ENCODE measurements around the gene ISM2.
A peak's percentile ranks its signal among the peaks of the same experiment; 100 is the strongest.
"Not testable (repeated sequence)": the region's sequence is repeated elsewhere in the genome, so short reads cannot be mapped to it uniquely, and the experiment has no call there.

Gene ISM2

DNA sequence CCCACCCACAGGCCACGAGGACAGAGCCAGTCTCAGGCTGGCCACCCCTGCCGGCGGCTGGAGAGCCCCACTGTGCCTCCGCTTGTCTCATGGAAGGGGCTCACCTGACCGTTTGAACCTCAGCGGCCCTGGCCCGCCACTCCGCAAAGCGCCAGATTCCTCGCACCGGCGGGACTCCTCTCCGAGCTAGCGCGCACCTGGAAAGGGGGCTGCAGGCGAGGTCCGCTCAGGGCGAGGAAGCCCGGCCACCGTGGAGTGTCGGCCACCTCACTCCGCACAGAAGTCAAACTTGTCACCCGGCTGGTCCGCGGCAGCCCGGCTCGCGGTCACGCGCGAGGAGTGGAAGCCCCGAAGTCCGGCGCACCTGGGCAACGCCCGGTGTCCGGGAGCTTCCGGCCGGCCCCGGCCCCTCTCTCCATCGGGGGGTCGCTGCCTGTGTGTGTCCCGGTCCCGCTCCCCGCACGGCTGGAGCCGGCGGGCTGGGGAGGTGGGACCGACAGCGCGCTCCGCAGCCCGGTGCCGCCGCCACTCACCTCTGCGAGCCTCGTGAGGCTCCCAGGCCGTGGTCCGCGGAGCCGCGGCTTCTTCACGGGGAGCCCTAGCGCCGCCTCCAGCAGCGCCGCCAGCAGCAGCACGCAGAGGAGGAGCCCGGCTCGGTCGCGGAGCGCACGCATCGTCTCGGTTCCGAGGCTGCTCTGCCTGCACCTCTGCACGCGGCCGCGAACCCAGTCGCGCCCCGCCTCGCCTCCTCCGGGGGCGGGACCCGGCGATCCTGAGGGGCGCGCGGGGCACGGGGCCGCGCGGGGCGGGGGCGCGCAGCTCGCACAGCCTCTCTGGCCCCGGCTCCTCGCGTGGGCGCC is at the start of gene ISM2:
Gene ISM2 (minus strand): TSS at position 697 of the 860 bp plus-strand sequence. CDS start 23 bp downstream, at position 674.
- Histone ChIP-seq H3K27me3 (ENCODE audit: control insufficient read depth, insufficient read depth, low read length) (peaks cover 44% of the 10 kb centered on the region), H3K9me3 (ENCODE audit: control insufficient read depth, insufficient read depth, low read length) (no peaks in the 10 kb centered on the region), H3K4me3 (ENCODE audit: low read depth, low read length) (peak within 1 kb of the TSS; percentile 71), H3K27ac (ENCODE audit: low read depth, low read length) (no peak within 1 kb of the TSS), H3K9ac (ENCODE audit: low read depth, low read length) (no peak within 1 kb of the TSS), H3K4me1 (ENCODE audit: control insufficient read depth, insufficient read depth, low read length) (no peaks in the 10 kb centered on the region), H3K36me3 (ENCODE audit: control insufficient read depth, insufficient read depth, low read length) (no peaks in the 10 kb centered on the region)

DNA sequence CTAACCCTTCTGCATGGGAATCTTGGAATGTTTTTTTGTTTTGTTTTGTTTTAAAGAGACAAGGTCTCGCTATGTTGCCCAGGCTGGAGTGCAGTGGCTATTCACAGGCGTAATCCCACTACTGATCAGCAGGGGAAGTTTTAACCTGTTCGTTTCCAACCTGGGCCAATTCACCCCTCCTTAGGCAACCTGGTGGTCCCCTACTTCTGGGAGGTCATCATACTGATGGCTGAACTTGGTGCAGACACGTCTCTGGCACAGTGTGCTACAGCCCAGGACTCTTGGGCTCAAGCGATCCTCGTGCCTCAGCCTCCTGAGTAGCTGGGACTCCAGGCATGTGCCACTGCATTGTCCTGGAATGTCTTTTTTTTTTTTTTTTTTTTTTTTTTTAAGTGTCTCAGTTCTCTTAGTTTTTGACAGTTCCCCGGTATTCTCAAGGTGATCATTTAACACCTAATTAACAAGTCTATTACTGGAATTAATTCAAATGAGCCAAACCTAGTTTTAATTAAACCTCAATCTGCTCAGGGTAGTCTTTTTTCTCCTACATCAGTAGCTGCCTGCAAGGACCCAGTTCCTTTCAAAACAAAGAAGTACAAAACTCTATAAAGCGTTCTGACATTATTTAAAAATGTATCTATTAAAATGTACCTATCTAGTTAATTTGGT is 49.0 kb upstream of the ISM2 start:
- Histone ChIP-seq H3K9me3 (ENCODE audit: control insufficient read depth, insufficient read depth, low read length) (no peaks in the 10 kb centered on the region), H3K27ac (ENCODE audit: low read depth, low read length) (no peak overlapping the region), H3K4me3 (ENCODE audit: low read depth, low read length) (no peak overlapping the region), H3K4me1 (ENCODE audit: control insufficient read depth, insufficient read depth, low read length) (no peaks in the 10 kb centered on the region), H3K9ac (ENCODE audit: low read depth, low read length) (no peak overlapping the region), H3K27me3 (ENCODE audit: control insufficient read depth, insufficient read depth, low read length) (no peaks in the 10 kb centered on the region), H3K36me3 (ENCODE audit: control insufficient read depth, insufficient read depth, low read length) (peaks cover 58% of the 10 kb centered on the region)

DNA sequence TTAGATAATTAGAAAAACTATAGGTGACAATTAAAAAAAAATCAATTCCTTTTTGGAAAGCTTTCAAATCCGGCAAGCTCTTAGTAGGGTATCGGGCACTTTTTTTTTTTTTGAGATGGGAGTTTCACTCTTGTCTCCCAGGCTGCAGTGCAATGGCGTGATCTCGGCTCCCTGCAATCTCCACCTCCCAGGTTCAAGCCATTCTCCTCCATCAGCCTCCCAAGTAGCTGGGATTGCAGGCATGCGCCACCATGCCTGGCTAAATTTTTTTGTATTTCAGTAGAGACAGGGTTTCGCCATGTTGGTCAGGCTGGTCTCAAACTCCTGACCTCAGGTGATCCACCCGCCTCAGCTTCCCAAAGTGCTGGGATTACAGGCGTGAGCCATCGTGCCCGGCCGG is 46.6 kb upstream of the ISM2 start:
- not testable (repeated sequence) for H3K4me3 ChIP-seq (ENCODE audit: low read depth, low read length); H3K9me3 ChIP-seq (ENCODE audit: control insufficient read depth, insufficient read depth, low read length); H3K27me3 ChIP-seq (ENCODE audit: control insufficient read depth, insufficient read depth, low read length); H3K27ac ChIP-seq (ENCODE audit: low read depth, low read length); H3K9ac ChIP-seq (ENCODE audit: low read depth, low read length); H3K4me1 ChIP-seq (ENCODE audit: control insufficient read depth, insufficient read depth, low read length)
- H3K36me3 ChIP-seq (ENCODE audit: control insufficient read depth, insufficient read depth, low read length) = peaks cover 48% of the 10 kb centered on the region

DNA sequence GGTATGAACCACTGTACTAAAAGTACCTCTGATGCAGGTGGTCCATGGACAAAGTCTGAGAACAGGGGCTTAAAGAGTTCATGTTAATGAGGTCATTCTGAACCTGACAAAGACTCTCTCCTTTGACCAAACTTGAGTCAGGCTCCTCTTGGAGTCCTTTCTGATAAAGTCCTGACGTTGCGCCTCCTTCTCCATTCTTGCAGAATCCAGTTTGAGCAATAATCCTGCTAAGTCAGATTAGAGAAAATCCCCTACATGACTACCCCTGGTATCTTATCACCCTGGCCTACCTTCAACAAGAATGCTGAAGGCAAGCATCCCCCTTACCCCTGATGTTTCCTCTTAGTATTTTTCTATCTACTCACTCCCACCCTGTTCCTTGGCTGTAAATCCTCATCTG is 46.0 kb upstream of the ISM2 start:
- H3K36me3 ChIP-seq (ENCODE audit: control insufficient read depth, insufficient read depth, low read length) = peaks cover 42% of the 10 kb centered on the region
- no peak overlapping the region for H3K4me3 ChIP-seq (ENCODE audit: low read depth, low read length)
- H3K9ac ChIP-seq (ENCODE audit: low read depth, low read length) = no peak overlapping the region
- no peaks in the 10 kb centered on the region for H3K9me3 ChIP-seq (ENCODE audit: control insufficient read depth, insufficient read depth, low read length)
- peak overlapping the region; percentile 37 for H3K27ac ChIP-seq (ENCODE audit: low read depth, low read length)
- no peaks in the 10 kb centered on the region for H3K4me1 ChIP-seq (ENCODE audit: control insufficient read depth, insufficient read depth, low read length)
- no peaks in the 10 kb centered on the region for H3K27me3 ChIP-seq (ENCODE audit: control insufficient read depth, insufficient read depth, low read length)

DNA sequence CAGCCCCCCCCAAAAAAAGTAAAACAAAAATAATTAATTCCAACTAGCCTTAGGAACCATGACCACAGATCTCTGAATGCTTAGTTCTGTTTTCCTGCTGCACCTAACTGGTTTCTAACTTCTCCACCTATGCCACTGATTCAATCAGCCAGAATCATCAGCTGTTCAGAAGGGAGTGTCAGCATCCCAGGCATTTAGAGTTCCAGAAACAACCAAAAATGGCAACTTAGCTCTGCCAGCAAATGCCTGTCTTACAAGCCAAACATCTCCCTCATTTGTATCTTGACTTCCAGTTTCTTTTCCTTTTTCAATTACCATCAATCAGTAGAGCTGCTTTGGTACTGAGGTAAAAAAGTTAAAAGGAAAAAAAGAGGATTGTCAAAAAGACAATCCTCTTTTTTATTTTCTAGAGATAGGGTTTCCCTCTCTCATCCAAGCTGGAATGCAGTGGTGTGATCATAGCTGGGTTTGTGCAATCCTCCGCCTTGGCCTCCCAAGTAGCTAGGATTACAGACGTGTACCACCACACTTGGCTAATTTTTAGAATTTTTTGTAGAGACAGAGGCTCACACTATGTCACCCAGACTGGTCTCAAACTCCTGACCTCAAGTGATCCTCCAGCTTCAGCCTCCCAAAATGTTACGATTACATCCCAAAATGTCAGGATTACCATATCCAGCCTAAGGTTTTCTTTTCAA is 45.2 kb upstream of the ISM2 start:
- Histone ChIP-seq H3K27ac (ENCODE audit: low read depth, low read length) (peak overlapping the region; percentile 37), H3K27me3 (ENCODE audit: control insufficient read depth, insufficient read depth, low read length) (no peaks in the 10 kb centered on the region), H3K9ac (ENCODE audit: low read depth, low read length) (no peak overlapping the region), H3K4me3 (ENCODE audit: low read depth, low read length) (no peak overlapping the region), H3K36me3 (ENCODE audit: control insufficient read depth, insufficient read depth, low read length) (peaks cover 34% of the 10 kb centered on the region), H3K4me1 (ENCODE audit: control insufficient read depth, insufficient read depth, low read length) (no peaks in the 10 kb centered on the region), H3K9me3 (ENCODE audit: control insufficient read depth, insufficient read depth, low read length) (no peaks in the 10 kb centered on the region)

DNA sequence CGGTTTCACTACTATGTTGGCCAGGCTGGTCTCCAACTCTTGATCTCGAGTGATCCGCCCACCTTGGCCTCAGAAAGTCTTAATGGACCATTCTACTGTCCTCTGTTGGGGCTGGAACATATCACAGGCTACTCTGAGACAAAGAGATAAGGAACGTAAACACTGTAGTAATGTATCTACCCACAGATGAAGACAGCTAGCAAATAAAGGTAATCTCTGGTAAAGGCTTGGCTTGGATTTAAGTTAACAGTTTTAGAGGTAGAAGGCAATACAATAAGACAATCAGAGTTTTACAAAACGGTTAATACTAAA is 44.6 kb upstream of the ISM2 start:
- H3K9me3 ChIP-seq (ENCODE audit: control insufficient read depth, insufficient read depth, low read length) = no peaks in the 10 kb centered on the region
- no peaks in the 10 kb centered on the region for H3K27me3 ChIP-seq (ENCODE audit: control insufficient read depth, insufficient read depth, low read length)
- peaks cover 29% of the 10 kb centered on the region for H3K36me3 ChIP-seq (ENCODE audit: control insufficient read depth, insufficient read depth, low read length)
- no peak overlapping the region for H3K9ac ChIP-seq (ENCODE audit: low read depth, low read length)
- H3K4me3 ChIP-seq (ENCODE audit: low read depth, low read length) = no peak overlapping the region
- no peak overlapping the region for H3K27ac ChIP-seq (ENCODE audit: low read depth, low read length)
- H3K4me1 ChIP-seq (ENCODE audit: control insufficient read depth, insufficient read depth, low read length) = no peaks in the 10 kb centered on the region

DNA sequence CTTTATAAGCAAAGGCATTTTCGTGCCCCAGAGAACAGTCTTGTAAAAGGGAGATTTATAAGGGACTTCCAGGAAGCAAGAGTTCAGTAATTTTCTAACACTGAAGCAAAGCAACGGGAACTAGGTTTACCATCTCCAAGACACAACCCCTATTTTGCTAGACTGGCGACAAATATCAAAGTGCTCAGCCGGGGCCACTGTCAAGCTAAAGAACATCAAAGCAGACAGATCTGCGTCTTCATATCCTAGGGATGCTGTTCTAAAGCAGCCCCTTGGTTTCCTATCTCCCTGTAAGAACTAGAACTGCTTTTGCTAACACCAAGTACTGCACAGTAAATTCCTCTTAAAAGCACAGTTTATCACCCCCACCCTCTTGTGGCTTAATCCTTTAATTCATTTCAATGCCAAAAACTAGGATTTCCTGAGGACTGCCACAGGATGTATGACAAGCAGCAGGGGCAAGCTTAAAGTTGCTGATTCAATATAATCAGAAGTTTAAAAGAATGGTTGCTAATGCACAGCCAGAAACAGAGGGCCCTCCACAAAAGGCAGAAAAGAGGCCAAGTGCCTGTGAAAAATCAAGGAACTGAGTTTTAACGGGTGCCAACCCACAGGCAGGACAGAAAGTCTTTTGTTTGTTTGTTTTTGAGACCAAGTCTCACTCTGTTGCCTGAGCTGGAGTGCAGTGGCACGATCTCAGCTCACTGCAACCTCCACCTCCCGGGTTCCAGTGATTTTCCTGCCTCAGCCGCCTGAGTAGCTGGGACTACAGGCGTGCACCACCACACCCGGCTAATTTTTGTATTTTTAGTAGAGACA is 44.0 kb upstream of the ISM2 start:
- Histone ChIP-seq H3K36me3 (ENCODE audit: control insufficient read depth, insufficient read depth, low read length) (peaks cover 25% of the 10 kb centered on the region), H3K27me3 (ENCODE audit: control insufficient read depth, insufficient read depth, low read length) (no peaks in the 10 kb centered on the region), H3K4me1 (ENCODE audit: control insufficient read depth, insufficient read depth, low read length) (no peaks in the 10 kb centered on the region), H3K27ac (ENCODE audit: low read depth, low read length) (no peak overlapping the region), H3K4me3 (ENCODE audit: low read depth, low read length) (no peak overlapping the region), H3K9me3 (ENCODE audit: control insufficient read depth, insufficient read depth, low read length) (no peaks in the 10 kb centered on the region), H3K9ac (ENCODE audit: low read depth, low read length) (no peak overlapping the region)

DNA sequence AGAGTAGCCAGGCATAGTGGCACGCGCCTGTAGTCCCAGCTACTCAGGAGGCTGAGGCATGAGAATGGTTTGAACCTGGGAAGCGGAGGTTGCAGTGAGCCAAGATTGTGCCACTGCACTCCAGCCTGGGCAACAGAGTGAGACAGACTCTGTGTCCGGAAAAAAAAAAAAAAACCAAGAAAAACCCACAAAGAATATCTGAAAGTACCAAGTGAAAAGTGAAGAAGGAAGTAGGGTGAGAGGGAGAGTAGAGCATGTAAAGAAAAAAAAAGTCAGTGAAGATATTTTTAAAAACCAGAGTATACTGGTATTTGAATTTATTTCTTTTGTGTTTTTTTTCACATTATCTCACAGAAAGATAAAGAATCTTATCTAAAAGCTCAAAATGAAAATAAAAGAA is 43.3 kb upstream of the ISM2 start:
- no peak overlapping the region for H3K9ac ChIP-seq (ENCODE audit: low read depth, low read length)
- no peaks in the 10 kb centered on the region for H3K4me1 ChIP-seq (ENCODE audit: control insufficient read depth, insufficient read depth, low read length)
- H3K27ac ChIP-seq (ENCODE audit: low read depth, low read length) = no peak overlapping the region
- H3K9me3 ChIP-seq (ENCODE audit: control insufficient read depth, insufficient read depth, low read length) = no peaks in the 10 kb centered on the region
- peaks cover 19% of the 10 kb centered on the region for H3K36me3 ChIP-seq (ENCODE audit: control insufficient read depth, insufficient read depth, low read length)
- H3K4me3 ChIP-seq (ENCODE audit: low read depth, low read length) = no peak overlapping the region
- H3K27me3 ChIP-seq (ENCODE audit: control insufficient read depth, insufficient read depth, low read length) = no peaks in the 10 kb centered on the region

DNA sequence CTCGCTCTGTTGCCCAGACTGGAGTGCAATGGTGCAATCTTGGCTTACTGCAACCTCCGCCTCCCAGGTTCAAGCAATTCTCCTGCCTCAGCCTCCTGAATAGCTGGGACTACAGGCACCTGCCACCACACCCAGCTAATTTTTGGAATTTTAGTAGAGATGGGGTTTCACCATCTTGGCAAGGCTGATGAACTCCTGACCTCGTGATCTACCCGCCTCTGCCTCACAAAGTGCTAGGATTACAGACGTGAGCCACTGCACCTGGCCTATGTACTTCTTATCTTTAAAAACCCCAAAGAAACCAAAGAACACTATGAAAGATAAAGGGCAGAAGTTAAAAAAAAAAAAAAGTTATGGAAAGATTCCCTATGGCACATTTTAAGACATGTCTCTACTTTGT is 38.3 kb upstream of the ISM2 start:
- H3K9me3 ChIP-seq (ENCODE audit: control insufficient read depth, insufficient read depth, low read length); H3K4me1 ChIP-seq (ENCODE audit: control insufficient read depth, insufficient read depth, low read length); H3K27me3 ChIP-seq (ENCODE audit: control insufficient read depth, insufficient read depth, low read length); H3K27ac ChIP-seq (ENCODE audit: low read depth, low read length); H3K9ac ChIP-seq (ENCODE audit: low read depth, low read length); H3K36me3 ChIP-seq (ENCODE audit: control insufficient read depth, insufficient read depth, low read length); H3K4me3 ChIP-seq (ENCODE audit: low read depth, low read length): not testable (repeated sequence)

DNA sequence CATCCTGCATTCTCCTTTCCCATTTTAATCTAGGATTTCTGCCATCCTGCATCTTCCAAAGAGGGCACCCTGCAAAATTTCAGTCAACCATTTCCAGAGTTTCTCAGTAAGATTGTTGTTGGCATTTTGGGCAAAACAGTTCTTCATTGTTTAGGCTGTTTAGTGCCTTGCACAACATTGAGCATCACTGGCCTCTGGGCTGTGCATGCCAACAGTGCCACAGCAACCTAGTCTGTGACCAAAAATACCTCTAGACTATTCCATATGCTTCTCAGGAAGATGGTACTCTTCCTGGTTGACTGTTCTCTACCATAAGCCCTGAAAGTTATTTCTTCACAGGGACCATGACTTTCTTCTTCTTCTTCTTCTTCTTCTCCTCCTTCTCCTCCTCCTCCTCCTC is 32.5 kb upstream of the ISM2 start:
- Histone ChIP-seq H3K36me3 (ENCODE audit: control insufficient read depth, insufficient read depth, low read length) (peaks cover 3% of the 10 kb centered on the region; the same call in 1 of the 2 replicates), H3K9ac (ENCODE audit: low read depth, low read length) (no peak overlapping the region), H3K4me3 (ENCODE audit: low read depth, low read length) (no peak overlapping the region), H3K27ac (ENCODE audit: low read depth, low read length) (no peak overlapping the region), H3K9me3 (ENCODE audit: control insufficient read depth, insufficient read depth, low read length) (no peaks in the 10 kb centered on the region), H3K4me1 (ENCODE audit: control insufficient read depth, insufficient read depth, low read length) (no peaks in the 10 kb centered on the region), H3K27me3 (ENCODE audit: control insufficient read depth, insufficient read depth, low read length) (no peaks in the 10 kb centered on the region)

All from HUES48 (cell line).